NCI-H2196 (cell line): ENCODE measurements around the gene SYNRG.
"Not testable (repeated sequence)": the region's sequence is repeated elsewhere in the genome, so short reads cannot be mapped to it uniquely, and the experiment has no call there.

ENCODE experiments used
- DNase-seq: peaks from one replicate; lab custom pipeline; 2025; ENCODE audit not compliant: unreplicated experiment; lab: John Stamatoyannopoulos, UW

Gene SYNRG, protein sequence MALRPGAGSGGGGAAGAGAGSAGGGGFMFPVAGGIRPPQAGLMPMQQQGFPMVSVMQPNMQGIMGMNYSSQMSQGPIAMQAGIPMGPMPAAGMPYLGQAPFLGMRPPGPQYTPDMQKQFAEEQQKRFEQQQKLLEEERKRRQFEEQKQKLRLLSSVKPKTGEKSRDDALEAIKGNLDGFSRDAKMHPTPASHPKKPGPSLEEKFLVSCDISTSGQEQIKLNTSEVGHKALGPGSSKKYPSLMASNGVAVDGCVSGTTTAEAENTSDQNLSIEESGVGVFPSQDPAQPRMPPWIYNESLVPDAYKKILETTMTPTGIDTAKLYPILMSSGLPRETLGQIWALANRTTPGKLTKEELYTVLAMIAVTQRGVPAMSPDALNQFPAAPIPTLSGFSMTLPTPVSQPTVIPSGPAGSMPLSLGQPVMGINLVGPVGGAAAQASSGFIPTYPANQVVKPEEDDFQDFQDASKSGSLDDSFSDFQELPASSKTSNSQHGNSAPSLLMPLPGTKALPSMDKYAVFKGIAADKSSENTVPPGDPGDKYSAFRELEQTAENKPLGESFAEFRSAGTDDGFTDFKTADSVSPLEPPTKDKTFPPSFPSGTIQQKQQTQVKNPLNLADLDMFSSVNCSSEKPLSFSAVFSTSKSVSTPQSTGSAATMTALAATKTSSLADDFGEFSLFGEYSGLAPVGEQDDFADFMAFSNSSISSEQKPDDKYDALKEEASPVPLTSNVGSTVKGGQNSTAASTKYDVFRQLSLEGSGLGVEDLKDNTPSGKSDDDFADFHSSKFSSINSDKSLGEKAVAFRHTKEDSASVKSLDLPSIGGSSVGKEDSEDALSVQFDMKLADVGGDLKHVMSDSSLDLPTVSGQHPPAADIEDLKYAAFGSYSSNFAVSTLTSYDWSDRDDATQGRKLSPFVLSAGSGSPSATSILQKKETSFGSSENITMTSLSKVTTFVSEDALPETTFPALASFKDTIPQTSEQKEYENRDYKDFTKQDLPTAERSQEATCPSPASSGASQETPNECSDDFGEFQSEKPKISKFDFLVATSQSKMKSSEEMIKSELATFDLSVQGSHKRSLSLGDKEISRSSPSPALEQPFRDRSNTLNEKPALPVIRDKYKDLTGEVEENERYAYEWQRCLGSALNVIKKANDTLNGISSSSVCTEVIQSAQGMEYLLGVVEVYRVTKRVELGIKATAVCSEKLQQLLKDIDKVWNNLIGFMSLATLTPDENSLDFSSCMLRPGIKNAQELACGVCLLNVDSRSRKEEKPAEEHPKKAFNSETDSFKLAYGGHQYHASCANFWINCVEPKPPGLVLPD (N-terminal part only)

DNA sequence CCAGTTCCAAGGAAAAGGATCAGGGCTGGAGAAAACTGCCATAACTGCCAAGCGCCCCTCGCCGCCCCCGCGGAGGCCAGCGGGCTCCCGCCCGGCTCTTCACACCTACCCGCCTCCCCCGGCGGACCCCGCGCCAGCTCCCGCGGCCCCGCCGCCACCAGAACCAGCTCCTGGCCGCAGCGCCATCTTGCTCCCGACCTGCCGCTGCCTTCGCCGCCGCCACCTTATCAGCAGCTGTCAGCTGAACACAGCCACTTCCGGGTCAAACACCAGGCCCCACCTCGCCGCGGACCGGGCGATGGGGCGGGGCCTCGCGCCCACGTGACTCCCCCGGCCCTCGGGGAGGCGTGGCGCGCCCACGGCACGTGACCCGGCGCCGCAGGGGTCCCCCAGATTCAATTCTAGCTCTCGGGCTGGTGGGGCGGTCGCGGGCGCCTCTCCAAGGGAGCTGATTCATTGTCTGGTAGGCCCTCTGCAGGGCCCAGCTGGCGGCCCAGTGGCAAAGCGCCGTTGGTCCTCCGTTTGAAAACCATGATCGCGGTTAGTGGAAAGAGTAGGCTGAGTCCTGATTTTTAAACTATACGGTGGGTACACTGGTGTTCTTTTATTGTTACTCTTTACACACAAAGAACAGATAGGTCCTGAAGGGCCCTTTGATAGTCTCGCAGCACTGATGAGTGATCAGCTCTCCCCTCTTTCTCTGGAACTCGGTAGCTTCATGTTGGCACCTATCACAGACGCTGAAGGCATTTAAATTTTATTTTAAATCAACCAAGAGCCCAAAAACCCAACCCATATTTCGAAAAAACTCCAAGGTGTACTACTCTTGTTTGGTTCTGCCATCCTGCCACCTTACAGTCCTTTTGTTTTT is at the start of gene SYNRG:
Gene SYNRG, minus strand, starts transcription at position 249 of the 871 bp plus-strand sequence. Its CDS starts 63 bp downstream, at position 186.
- DNase-seq = peak; percentile 92

DNA sequence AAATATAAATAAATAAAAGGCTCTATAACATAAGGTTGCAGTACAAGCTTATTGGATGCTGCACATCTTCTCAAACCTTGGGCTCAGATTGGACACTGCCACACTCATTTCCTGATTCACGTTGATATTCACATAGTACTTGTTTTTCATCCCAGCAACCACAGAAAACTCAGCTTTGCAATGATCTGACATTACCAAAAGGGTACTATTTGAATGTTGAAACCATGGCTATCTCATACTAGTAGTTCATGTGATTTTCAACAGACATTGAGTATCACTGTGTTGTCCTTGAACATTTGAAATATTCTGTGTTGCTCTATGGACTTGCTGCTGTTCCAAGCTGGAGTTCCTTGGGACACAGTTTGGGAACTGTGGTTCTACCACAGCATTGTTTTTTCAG is 48.0 kb upstream of the SYNRG start:
- no peak for DNase-seq

DNA sequence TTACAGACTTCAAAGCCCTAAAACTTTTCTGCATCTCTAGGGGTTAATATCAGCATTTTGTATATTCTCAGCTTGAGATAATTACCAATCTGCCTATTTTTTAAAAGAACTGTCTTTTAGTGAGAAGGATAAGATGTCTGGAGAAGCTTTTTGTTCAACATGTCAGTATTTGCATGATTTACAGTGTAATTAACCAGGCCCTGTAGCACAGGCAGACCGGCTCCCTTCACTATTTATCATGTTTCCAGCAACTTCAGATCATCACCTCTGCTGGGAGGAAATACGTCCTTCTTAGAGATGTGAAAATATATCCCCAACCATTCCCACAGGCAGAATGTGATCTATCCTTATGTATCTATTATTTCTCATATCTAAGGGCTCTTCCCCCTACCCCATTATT is 42.6 kb upstream of the SYNRG start:
- DNase-seq = no peak

GRCh38 chr17:37650419-37651003 is 41.3 kb upstream of the SYNRG start:
- peak; percentile 14 for DNase-seq

DNA sequence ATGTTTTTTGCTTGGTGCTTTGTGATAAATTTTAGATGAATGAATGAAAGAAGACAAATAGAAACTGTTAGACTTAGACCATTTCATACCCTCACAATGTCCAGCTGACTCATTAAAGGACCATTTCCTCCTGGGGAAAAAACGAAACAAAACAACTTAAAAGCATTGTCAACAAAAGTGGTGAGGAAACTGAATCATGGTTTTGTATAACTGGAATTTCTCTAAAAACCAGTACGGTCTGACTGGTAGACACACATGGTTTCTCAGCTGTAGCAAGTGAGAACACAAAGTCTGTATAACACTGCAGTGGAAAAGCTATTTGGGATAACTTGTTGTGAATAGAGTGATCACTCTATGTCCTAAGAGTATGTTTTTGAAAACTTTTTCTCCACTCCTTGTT is 39.3 kb upstream of the SYNRG start:
- no peak for DNase-seq

GRCh38 chr17:37647856-37648255 is 38.6 kb upstream of the SYNRG start:
- no peak for DNase-seq

DNA sequence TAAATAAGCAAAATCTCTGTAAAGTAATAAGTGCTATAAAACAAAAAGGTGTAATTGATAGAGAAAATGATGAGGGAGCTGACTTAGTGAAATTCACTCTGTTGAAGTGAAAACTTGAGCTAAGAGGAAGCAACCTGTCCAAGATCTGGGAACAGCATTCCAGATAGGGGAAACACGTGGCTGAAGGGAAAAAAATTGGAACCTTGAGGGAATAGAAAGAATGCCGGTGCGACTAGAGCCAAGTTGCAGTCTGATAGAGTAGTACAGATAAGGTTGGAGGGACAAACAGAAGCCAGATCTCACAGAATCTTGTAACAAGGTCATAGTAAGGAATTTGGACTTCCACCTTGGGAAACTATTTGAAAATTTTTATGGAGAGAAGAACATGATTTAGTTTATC is 34.7 kb upstream of the SYNRG start:
- no peak for DNase-seq

DNA sequence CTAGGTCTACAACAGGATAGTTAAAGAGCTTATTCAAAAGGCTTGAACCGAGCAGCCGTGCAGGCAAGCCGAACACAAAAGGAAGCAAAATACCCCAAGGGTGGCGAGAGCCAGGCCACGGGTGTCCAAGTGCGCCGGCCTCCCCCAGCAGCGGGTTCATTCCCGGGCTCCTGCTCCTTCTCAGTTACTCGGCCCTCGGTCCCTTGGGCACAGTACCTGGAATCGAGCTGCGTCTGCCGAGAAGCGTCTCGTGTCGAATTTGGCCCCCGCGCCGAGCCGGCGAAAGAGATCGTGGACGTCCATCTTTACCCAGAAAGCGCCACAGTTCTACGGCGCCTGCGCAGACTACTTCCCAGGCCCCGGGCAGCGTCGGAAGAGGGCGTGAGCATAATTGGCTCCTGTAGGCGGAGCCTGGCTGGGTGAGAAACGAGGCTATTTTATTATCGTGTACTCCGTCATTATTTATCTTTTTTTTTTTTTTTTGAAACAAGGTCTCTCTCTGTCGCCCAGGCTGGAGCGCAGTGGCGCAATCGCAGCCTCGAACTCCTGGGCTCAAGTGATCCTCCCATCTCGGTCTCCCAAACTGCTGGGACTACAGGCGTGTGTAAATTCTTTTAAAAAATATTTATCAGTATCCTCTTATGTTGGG is 34.0 kb upstream of the SYNRG start, which contains the start of gene DDX52:
Gene DDX52, minus strand, starts transcription at position 329 of the 649 bp plus-strand sequence. Its CDS starts 26 bp downstream, at position 303.
- peak; percentile 73 for DNase-seq

GRCh38 chr17:37642681-37643080 is 33.5 kb upstream of the SYNRG start:
- DNase-seq = no peak

GRCh38 chr17:37640015-37640414 is 30.8 kb upstream of the SYNRG start:
- no peak for DNase-seq

- DNase-seq = no peak
Observed at GRCh38 chr17:37637956-37638355, 28.7 kb upstream of the SYNRG start.

GRCh38 chr17:37616430-37616829 is 7.2 kb upstream of the SYNRG start:
- not testable (repeated sequence) for DNase-seq

GRCh38 chr17:37614823-37615222 is 5.6 kb upstream of the SYNRG start:
- DNase-seq = no peak

- DNase-seq = no peak
Observed at GRCh38 chr17:37614391-37614790, 5.2 kb upstream of the SYNRG start.

- DNase-seq = no peak
Observed at GRCh38 chr17:37610971-37611370, 1.8 kb upstream of the SYNRG start.

DNA sequence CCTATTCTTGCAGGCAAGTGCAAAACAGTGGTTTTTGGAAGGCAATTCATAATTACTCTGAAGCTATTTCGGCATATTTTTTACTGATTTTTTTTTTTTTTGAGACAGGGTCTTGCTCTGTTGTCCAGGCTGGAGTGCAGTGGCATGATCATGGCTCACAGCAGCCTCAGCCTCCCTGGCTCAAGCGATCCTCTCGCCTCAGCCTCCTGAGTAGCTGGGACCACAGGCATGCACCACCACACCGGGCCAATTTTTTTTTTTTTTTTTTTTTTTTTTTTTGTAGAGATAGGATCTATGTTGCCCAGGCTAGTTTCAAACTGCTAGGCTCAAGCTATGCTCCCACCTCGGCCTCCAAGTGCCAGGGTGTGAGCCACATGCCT is 813 bp upstream of the SYNRG start:
- not testable (repeated sequence) for DNase-seq

GRCh38 chr17:37608351-37609169 is 658 bp downstream of the SYNRG start:
- no peak for DNase-seq

GRCh38 chr17:37607637-37608331 is 1.4 kb downstream of the SYNRG start:
- no peak for DNase-seq
